Measurements from ENCODE around the gene CDC27. TPM values are rescaled to one million over a fixed set of nuclear protein-coding genes. Genes with fewer than 3 reads are reported as not detected.
"Not testable (repeated sequence)": the region's sequence is repeated elsewhere in the genome, so short reads cannot be mapped to it uniquely, and the experiment has no call there.

CDC27 gene
- total RNA-seq, 2 donors from 2014 or later, result 124 to 146 TPM

- Mint-ChIP-seq H3K9me3 (no peaks in the 10 kb centered on the region), H3K4me1 (ENCODE audit: low read depth) (peaks cover 36% of the 10 kb centered on the region), H3K36me3 (ENCODE audit: insufficient read depth in 2 of 2) (peaks cover 3 to 8% of the 10 kb centered on the region in 2 donors), H3K4me3 (no peak overlapping the region), H3K27me3 (ENCODE audit: low read depth) (no peaks in the 10 kb centered on the region), H3K27ac (no peak overlapping the region)
- ATAC-seq (replicated peaks in 1 of 2), result no peak
- DNase-seq, result no peak
Measured at GRCh38 chr17:47095268-47095667, 93.8 kb downstream of the CDC27 start.

GRCh38 chr17:47087093-47087492 is 102.0 kb downstream of the CDC27 start:
- Mint-ChIP-seq H3K27ac (no peak overlapping the region), H3K27me3 (ENCODE audit: low read depth) (no peaks in the 10 kb centered on the region), H3K4me3 (no peak overlapping the region), H3K9me3 (no peaks in the 10 kb centered on the region), H3K36me3 (ENCODE audit: insufficient read depth in 2 of 2) (peaks cover 0 to 1% of the 10 kb centered on the region in 2 donors), H3K4me1 (ENCODE audit: low read depth) (peaks cover 12% of the 10 kb centered on the region)
- ATAC-seq (replicated peaks in 1 of 2), result no peak
- no peak for DNase-seq

GRCh38 chr17:47085736-47086135 is 103.4 kb downstream of the CDC27 start:
- no peak for DNase-seq
- H3K36me3 Mint-ChIP-seq (ENCODE audit: insufficient read depth in 2 of 2), result peaks cover 0 to 3% of the 10 kb centered on the region in 2 donors
- H3K27ac Mint-ChIP-seq, result peak overlapping the region; percentile 42
- no peak for ATAC-seq (replicated peaks in 1 of 2)
- no peaks in the 10 kb centered on the region for H3K27me3 Mint-ChIP-seq (ENCODE audit: low read depth)
- peaks cover 8% of the 10 kb centered on the region for H3K4me1 Mint-ChIP-seq (ENCODE audit: low read depth)
- no peaks in the 10 kb centered on the region for H3K9me3 Mint-ChIP-seq
- H3K4me3 Mint-ChIP-seq, result no peak overlapping the region

GRCh38 chr17:47078801-47079200 is 110.3 kb downstream of the CDC27 start:
- peaks cover 0 to 3% of the 10 kb centered on the region in 2 donors for H3K36me3 Mint-ChIP-seq (ENCODE audit: insufficient read depth in 2 of 2)
- no peak overlapping the region for H3K4me3 Mint-ChIP-seq
- H3K9me3 Mint-ChIP-seq, result no peaks in the 10 kb centered on the region
- H3K27ac Mint-ChIP-seq, result no peak overlapping the region
- DNase-seq (no peak), ATAC-seq (replicated peaks in 1 of 2) (no peak)
- peaks cover 6% of the 10 kb centered on the region for H3K4me1 Mint-ChIP-seq (ENCODE audit: low read depth)
- H3K27me3 Mint-ChIP-seq (ENCODE audit: low read depth), result no peaks in the 10 kb centered on the region

GRCh38 chr17:47077576-47077975 is 111.5 kb downstream of the CDC27 start:
- H3K27me3 Mint-ChIP-seq (ENCODE audit: low read depth), result no peaks in the 10 kb centered on the region
- H3K27ac Mint-ChIP-seq, result no peak overlapping the region
- H3K36me3 Mint-ChIP-seq (ENCODE audit: insufficient read depth in 2 of 2), result peaks cover 0 to 3% of the 10 kb centered on the region in 2 donors
- H3K4me1 Mint-ChIP-seq (ENCODE audit: low read depth), result peaks cover 6% of the 10 kb centered on the region
- H3K9me3 Mint-ChIP-seq, result no peaks in the 10 kb centered on the region
- H3K4me3 Mint-ChIP-seq, result no peak overlapping the region
- ATAC-seq (replicated peaks in 1 of 2), result no peak
- no peak for DNase-seq

GRCh38 chr17:47076171-47076570 is 112.9 kb downstream of the CDC27 start:
- H3K27ac Mint-ChIP-seq, result no peak overlapping the region
- no peaks in the 10 kb centered on the region for H3K27me3 Mint-ChIP-seq (ENCODE audit: low read depth)
- ATAC-seq (replicated peaks in 1 of 2) (no peak), DNase-seq (no peak)
- no peaks in the 10 kb centered on the region for H3K9me3 Mint-ChIP-seq
- peaks cover 6% of the 10 kb centered on the region for H3K4me1 Mint-ChIP-seq (ENCODE audit: low read depth)
- H3K4me3 Mint-ChIP-seq, result no peak overlapping the region
- H3K36me3 Mint-ChIP-seq (ENCODE audit: insufficient read depth in 2 of 2), result no peaks in the 10 kb centered on the region

GRCh38 chr17:47074361-47074760 is 114.7 kb downstream of the CDC27 start:
- not testable (repeated sequence) for H3K27me3 Mint-ChIP-seq (ENCODE audit: low read depth); H3K36me3 Mint-ChIP-seq (ENCODE audit: insufficient read depth in 2 of 2); H3K4me1 Mint-ChIP-seq (ENCODE audit: low read depth); H3K27ac Mint-ChIP-seq; H3K4me3 Mint-ChIP-seq; H3K9me3 Mint-ChIP-seq; ATAC-seq (replicated peaks in 1 of 2); DNase-seq

- not testable (repeated sequence) for DNase-seq; ATAC-seq (replicated peaks in 1 of 2); H3K4me1 Mint-ChIP-seq (ENCODE audit: low read depth); H3K9me3 Mint-ChIP-seq; H3K36me3 Mint-ChIP-seq (ENCODE audit: insufficient read depth in 2 of 2); H3K4me3 Mint-ChIP-seq; H3K27me3 Mint-ChIP-seq (ENCODE audit: low read depth)
- H3K27ac Mint-ChIP-seq, result peak overlapping the region; percentile 11
Measured at GRCh38 chr17:47073629-47074028, 115.5 kb downstream of the CDC27 start.

GRCh38 chr17:47072886-47073285 is 116.2 kb downstream of the CDC27 start:
- Mint-ChIP-seq H3K27me3 (ENCODE audit: low read depth) (no peaks in the 10 kb centered on the region), H3K36me3 (ENCODE audit: insufficient read depth in 2 of 2) (no peaks in the 10 kb centered on the region), H3K27ac (no peak overlapping the region), H3K9me3 (no peaks in the 10 kb centered on the region), H3K4me1 (ENCODE audit: low read depth) (peaks cover 5% of the 10 kb centered on the region), H3K4me3 (no peak overlapping the region)
- no peak for DNase-seq
- no peak for ATAC-seq (replicated peaks in 1 of 2)

- not testable (repeated sequence) for H3K27me3 Mint-ChIP-seq (ENCODE audit: low read depth); ATAC-seq (replicated peaks in 1 of 2); H3K36me3 Mint-ChIP-seq (ENCODE audit: insufficient read depth in 2 of 2); H3K9me3 Mint-ChIP-seq; DNase-seq; H3K4me3 Mint-ChIP-seq
- H3K4me1 Mint-ChIP-seq (ENCODE audit: low read depth), result peaks cover 13% of the 10 kb centered on the region
- H3K27ac Mint-ChIP-seq, result peak overlapping the region; percentile 18
Measured at GRCh38 chr17:47071171-47071570, 117.9 kb downstream of the CDC27 start.

- H3K27me3 Mint-ChIP-seq (ENCODE audit: low read depth); H3K9me3 Mint-ChIP-seq; H3K36me3 Mint-ChIP-seq (ENCODE audit: insufficient read depth in 2 of 2); H3K27ac Mint-ChIP-seq; DNase-seq; H3K4me3 Mint-ChIP-seq; ATAC-seq (replicated peaks in 1 of 2): not testable (repeated sequence)
- H3K4me1 Mint-ChIP-seq (ENCODE audit: low read depth), result peaks cover 19% of the 10 kb centered on the region
Measured at GRCh38 chr17:47070266-47070665, 118.8 kb downstream of the CDC27 start.

Other genes starting within 250 kb of the CDC27 start
- not detected for gene RPRML, start 210.0 kb downstream of the CDC27 start, total RNA-seq
- gene MYL4, start 20.1 kb upstream of the CDC27 start, total RNA-seq, result not detected
- gene ITGB3, start 64.5 kb upstream of the CDC27 start, total RNA-seq, result not detected
- 1 to 10 TPM; 5.9 to 9.0 TPM for gene EFCAB13, start 134.7 kb upstream of the CDC27 start, total RNA-seq